Bronchial epithelial cell (primary cell): ENCODE results near the gene CIT. TPM values are rescaled to one million over a fixed set of nuclear protein-coding genes. Genes with fewer than 3 reads are reported as not detected.
A peak's percentile ranks its signal among the peaks of the same experiment; 100 is the strongest.

Source experiments
- DNase-seq: peaks from one replicate; pipeline ENCODE4 v3.0.0-alpha.2; 2010; ENCODE audit warnings: low read depth
- FAIRE-seq: peaks from 2 replicates; lab custom pipeline; 2011; peaks lifted over from hg19 to GRCh38; lab: Jason Lieb, UNC
- H3K27me3 ChIP-seq: 2 replicates; pipeline ENCODE4 v1.5.1; 2011; ENCODE audit warnings: low read length; ENCODE audit not compliant: control insufficient read depth, insufficient read depth
- H3K36me3 ChIP-seq: 2 replicates; pipeline ENCODE4 v1.5.1; 2011; ENCODE audit warnings: low read length; ENCODE audit not compliant: control insufficient read depth, insufficient read depth
- H3K4me3 ChIP-seq: 2 replicates; pipeline ENCODE4 v1.5.1; 2011; ENCODE audit warnings: mild to moderate bottlenecking, low read depth, low read length, control low read depth
- CTCF ChIP-seq: IDR thresholded peaks from 2 replicates; pipeline ENCODE4 v1.5.1; 2011; ENCODE audit warnings: mild to moderate bottlenecking, moderate library complexity, low read length, control low read depth, inconsistent platforms; ENCODE audit not compliant: insufficient read depth, severe bottlenecking
- total RNA-seq: library from RNA; depleted of rRNA; stranded (reverse); fragments of >200 nt; gene quantifications from 2 replicates; pipeline ENCODE4 v1.2.1, GENCODE V29; 2014

CIT gene
- total RNA-seq, 1 donor from 2014 or later: 0.79 TPM

GRCh38 chr12:119802472-119802871 is 74.6 kb downstream of the CIT start:
- H3K4me3 ChIP-seq: no peak overlapping the region
- no peaks in the 10 kb centered on the region for H3K36me3 ChIP-seq
- DNase-seq (no peak), FAIRE-seq (no peak)
- no peak for TF ChIP-seq CTCF
- H3K27me3 ChIP-seq: no peaks in the 10 kb centered on the region

- H3K27me3 ChIP-seq: no peaks in the 10 kb centered on the region
- TF ChIP-seq CTCF: no peak
- H3K36me3 ChIP-seq: peaks cover 2% of the 10 kb centered on the region
- DNase-seq: no peak
- no peak for FAIRE-seq
- H3K4me3 ChIP-seq: no peak overlapping the region
These were observed 80.0 kb downstream of the CIT start for GRCh38 chr12:119797090-119797489.

- no peak for FAIRE-seq
- Histone ChIP-seq H3K27me3 (no peaks in the 10 kb centered on the region), H3K36me3 (peaks cover 2% of the 10 kb centered on the region), H3K4me3 (no peak overlapping the region)
- TF ChIP-seq CTCF: no peak
- DNase-seq: no peak
These were observed 80.8 kb downstream of the CIT start for GRCh38 chr12:119796292-119796691.

DNA sequence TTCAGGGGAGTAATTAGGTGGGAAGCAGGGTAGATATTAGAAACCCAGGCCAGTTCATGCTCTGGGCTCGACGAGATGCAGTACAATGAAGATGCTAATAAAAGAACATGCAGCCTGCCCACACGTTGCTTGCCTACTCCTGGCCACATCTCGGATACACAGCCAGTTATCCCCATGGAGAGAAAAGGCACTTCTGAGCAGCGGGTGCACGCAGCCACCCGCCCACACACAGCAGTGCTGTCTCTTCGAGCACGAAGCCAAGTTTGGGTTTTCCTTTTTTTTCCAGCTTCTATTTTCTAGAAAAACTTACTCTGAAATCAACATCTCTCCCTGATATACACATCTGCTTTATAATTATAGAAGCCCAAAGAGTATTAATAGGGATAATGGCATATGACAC is 85.7 kb downstream of the CIT start:
- H3K27me3 ChIP-seq: no peaks in the 10 kb centered on the region
- H3K36me3 ChIP-seq: peaks cover 2% of the 10 kb centered on the region
- no peak overlapping the region for H3K4me3 ChIP-seq
- DNase-seq (no peak), FAIRE-seq (no peak)
- TF ChIP-seq CTCF: no peak

DNA sequence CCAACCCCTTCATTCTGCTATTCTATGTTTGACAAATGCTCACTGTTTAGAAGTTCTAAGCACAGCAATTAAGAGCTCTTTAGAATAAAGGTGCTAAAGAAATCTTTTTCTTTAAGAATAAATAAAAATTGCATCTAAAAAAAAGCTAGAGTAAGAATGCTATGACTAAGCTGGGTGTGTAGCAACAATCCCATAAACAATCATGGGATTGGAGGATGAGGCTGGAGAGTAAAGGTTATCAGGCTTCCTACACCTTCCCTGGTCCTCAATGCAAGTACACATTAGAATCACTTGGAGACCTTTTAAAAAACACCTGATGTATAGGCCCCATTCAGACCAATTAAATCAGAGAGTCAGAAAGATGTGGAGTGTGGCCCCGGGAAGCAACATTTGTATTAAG is 88.3 kb downstream of the CIT start:
- TF ChIP-seq CTCF: no peak
- no peaks in the 10 kb centered on the region for H3K27me3 ChIP-seq
- H3K4me3 ChIP-seq: no peak overlapping the region
- H3K36me3 ChIP-seq: no peaks in the 10 kb centered on the region
- FAIRE-seq (no peak), DNase-seq (peak; percentile 52)

GRCh38 chr12:119786539-119786938 is 90.6 kb downstream of the CIT start:
- no peak for DNase-seq
- FAIRE-seq: no peak
- no peak for TF ChIP-seq CTCF
- H3K36me3 ChIP-seq: no peaks in the 10 kb centered on the region
- H3K27me3 ChIP-seq: no peaks in the 10 kb centered on the region
- no peak overlapping the region for H3K4me3 ChIP-seq
